Activated CD4-positive, alpha-beta memory T cell treated with anti-CD3 and anti-CD28 coated beads for 36 hours (primary cell): ENCODE measurements around the gene GMDS. TPM values are rescaled to one million over a fixed set of nuclear protein-coding genes. Genes with fewer than 3 reads are reported as not detected.

Experiments used
- CTCF ChIA-PET: fragments of 350-600 bp; sonication (Branson Sonifier 250); formaldehyde crosslinking; loops from one replicate; lab custom pipeline; 2021; ENCODE audit warnings: antibody characterized with exemption, inconsistent platforms; lab: Charles Lee
- POLR2A ChIA-PET: fragments of 350-600 bp; sonication (Branson Sonifier 250); formaldehyde crosslinking; loops from one replicate; lab custom pipeline; 2021; ENCODE audit warnings: antibody characterized with exemption; lab: Charles Lee
- DNase-seq: peaks from one replicate; pipeline ENCODE4 v3.0.0-alpha.2; 2020
- H3K27ac Mint-ChIP-seq: one replicate; pipeline ENCODE4 v1.8.0; 2021; ENCODE audit warnings: mixed read lengths
- H3K27me3 Mint-ChIP-seq: one replicate; pipeline ENCODE4 v1.8.0; 2021; ENCODE audit warnings: mixed read lengths
- H3K36me3 Mint-ChIP-seq: one replicate; pipeline ENCODE4 v1.8.0; 2021; ENCODE audit warnings: mixed read lengths
- H3K4me1 Mint-ChIP-seq: one replicate; pipeline ENCODE4 v1.8.0; 2021; ENCODE audit warnings: low read depth, mixed read lengths
- H3K4me3 Mint-ChIP-seq: one replicate; pipeline ENCODE4 v1.8.0; 2021; ENCODE audit warnings: mild to moderate bottlenecking, mixed read lengths
- H3K9me3 Mint-ChIP-seq: one replicate; pipeline ENCODE4 v1.8.0; 2021; ENCODE audit warnings: mixed read lengths
- intact Hi-C: fragments of 100-400 bp; cut with micrococcal nuclease; formaldehyde crosslinking; loops from one replicate; pipeline ENCODE4 v1.15.1; 2023
- total RNA-seq, 2 experiments: library from RNA; stranded (reverse); gene quantifications; one replicate each; pipeline ENCODE4 v1.2.3, GENCODE V29; 2021

Gene GMDS
- total RNA-seq, 2 experiments from 2014 or later: 34.7 to 36.4 TPM

GRCh38 chr6:1619098-1619672 is 626.2 kb downstream of the GMDS start:
- ChIA-PET POLR2A (no interaction called here), CTCF (interaction anchor here (0.9 kb wide), 1 partner anchor 8 kb away, joined by 3 read pairs; no protein-coding TSS in a partner anchor)
- H3K9me3 Mint-ChIP-seq: no peaks in the 10 kb centered on the region
- no peak overlapping the region for H3K4me3 Mint-ChIP-seq
- H3K27me3 Mint-ChIP-seq: peaks cover 56% of the 10 kb centered on the region
- H3K27ac Mint-ChIP-seq: no peak overlapping the region
- no peak for DNase-seq
- intact Hi-C loops: no loop called here
- H3K4me1 Mint-ChIP-seq: peaks cover 3% of the 10 kb centered on the region
- peaks cover 15% of the 10 kb centered on the region for H3K36me3 Mint-ChIP-seq

GRCh38 chr6:1618311-1619097 is 626.9 kb downstream of the GMDS start:
- Mint-ChIP-seq H3K4me3 (no peak overlapping the region), H3K4me1 (peaks cover 3% of the 10 kb centered on the region), H3K9me3 (no peaks in the 10 kb centered on the region), H3K27me3 (peaks cover 56% of the 10 kb centered on the region), H3K36me3 (peaks cover 13% of the 10 kb centered on the region), H3K27ac (no peak overlapping the region)
- ChIA-PET CTCF (no interaction called here), POLR2A (no interaction called here)
- no peak for DNase-seq
- intact Hi-C loops: no loop called here

GRCh38 chr6:1617466-1618310 is 627.7 kb downstream of the GMDS start:
- Mint-ChIP-seq H3K9me3 (no peaks in the 10 kb centered on the region), H3K4me1 (peaks cover 5% of the 10 kb centered on the region), H3K27me3 (peaks cover 56% of the 10 kb centered on the region), H3K4me3 (no peak overlapping the region), H3K27ac (no peak overlapping the region), H3K36me3 (peaks cover 8% of the 10 kb centered on the region)
- intact Hi-C loops: no loop called here
- ChIA-PET CTCF (interaction anchor here (0.6 to 2.3 kb wide), 4 partner anchors 19 to 908 kb away, joined by 3 to 7 read pairs (median 4); no protein-coding TSS in a partner anchor), POLR2A (no interaction called here)
- no peak for DNase-seq

GRCh38 chr6:1616701-1617463 is 628.5 kb downstream of the GMDS start:
- ChIA-PET CTCF (interaction anchor here (0.6 to 2.3 kb wide), 4 partner anchors 19 to 908 kb away, joined by 3 to 7 read pairs (median 3); no protein-coding TSS in a partner anchor), POLR2A (no interaction called here)
- Mint-ChIP-seq H3K4me1 (peaks cover 11% of the 10 kb centered on the region), H3K27ac (no peak overlapping the region), H3K36me3 (peaks cover 8% of the 10 kb centered on the region), H3K9me3 (no peaks in the 10 kb centered on the region), H3K27me3 (peaks cover 59% of the 10 kb centered on the region), H3K4me3 (no peak overlapping the region)
- no peak for DNase-seq
- intact Hi-C loops: no loop called here

- intact Hi-C loops: no loop called here
- no peak overlapping the region for H3K27ac Mint-ChIP-seq
- ChIA-PET CTCF (interaction anchor here (0.7 to 2.3 kb wide), 6 partner anchors 10 to 1018 kb away, joined by 3 to 10 read pairs (median 6); no protein-coding TSS in a partner anchor), POLR2A (no interaction called here)
- H3K9me3 Mint-ChIP-seq: no peaks in the 10 kb centered on the region
- H3K27me3 Mint-ChIP-seq: peaks cover 58% of the 10 kb centered on the region
- H3K4me3 Mint-ChIP-seq: no peak overlapping the region
- H3K4me1 Mint-ChIP-seq: peaks cover 13% of the 10 kb centered on the region
- DNase-seq: no peak
- H3K36me3 Mint-ChIP-seq: peaks cover 6% of the 10 kb centered on the region
Observed at GRCh38 chr6:1615853-1616420, 629.5 kb downstream of the GMDS start.

- H3K4me3 Mint-ChIP-seq: no peak overlapping the region
- intact Hi-C loops: no loop called here
- peaks cover 6% of the 10 kb centered on the region for H3K36me3 Mint-ChIP-seq
- no peak for DNase-seq
- H3K4me1 Mint-ChIP-seq: peaks cover 16% of the 10 kb centered on the region
- H3K27ac Mint-ChIP-seq: no peak overlapping the region
- H3K9me3 Mint-ChIP-seq: no peaks in the 10 kb centered on the region
- CTCF ChIA-PET: interaction anchor here (0.7 to 2.3 kb wide), 6 partner anchors 9 to 1019 kb away, joined by 3 to 10 read pairs (median 6); no protein-coding TSS in a partner anchor
- peaks cover 59% of the 10 kb centered on the region for H3K27me3 Mint-ChIP-seq
- POLR2A ChIA-PET: interaction anchor here (0.6 kb wide), 1 partner anchor 12 kb away, joined by 3 read pairs; no protein-coding TSS in a partner anchor
Observed at GRCh38 chr6:1615151-1615852, 630.1 kb downstream of the GMDS start.

- H3K36me3 Mint-ChIP-seq: peaks cover 6% of the 10 kb centered on the region
- H3K4me3 Mint-ChIP-seq: no peak overlapping the region
- intact Hi-C loops: no loop called here
Observed at GRCh38 chr6:1614448-1615150, 630.8 kb downstream of the GMDS start.

GRCh38 chr6:1613688-1614447 is 631.5 kb downstream of the GMDS start:
- H3K27me3 Mint-ChIP-seq: peaks cover 60% of the 10 kb centered on the region
- peaks cover 6% of the 10 kb centered on the region for H3K36me3 Mint-ChIP-seq
- ChIA-PET CTCF (interaction anchor here (1.0 to 2.1 kb wide), 4 partner anchors 8 to 490 kb away, joined by 3 to 10 read pairs (median 6); no protein-coding TSS in a partner anchor), POLR2A (no interaction called here)
- no peaks in the 10 kb centered on the region for H3K9me3 Mint-ChIP-seq
- H3K27ac Mint-ChIP-seq: no peak overlapping the region
- intact Hi-C loops: no loop called here
- DNase-seq: no peak
- H3K4me1 Mint-ChIP-seq: peaks cover 16% of the 10 kb centered on the region
- H3K4me3 Mint-ChIP-seq: no peak overlapping the region

More at GRCh38 chr6:1614448-1615150, 630.8 kb downstream of the GMDS start:
- POLR2A ChIA-PET: interaction anchor here (0.6 kb wide), 1 partner anchor 12 kb away, joined by 3 read pairs; no protein-coding TSS in a partner anchor
- CTCF ChIA-PET: interaction anchor here (1.0 to 2.1 kb wide), 4 partner anchors 9 to 490 kb away, joined by 3 to 10 read pairs (median 6); no protein-coding TSS in a partner anchor
- Mint-ChIP-seq H3K9me3 (no peaks in the 10 kb centered on the region), H3K4me1 (peaks cover 16% of the 10 kb centered on the region), H3K27ac (no peak overlapping the region), H3K27me3 (peaks cover 57% of the 10 kb centered on the region)
- DNase-seq: no peak

GRCh38 chr6:1613346-1613687 is 632.1 kb downstream of the GMDS start:
- no peaks in the 10 kb centered on the region for H3K9me3 Mint-ChIP-seq
- ChIA-PET POLR2A (no interaction called here), CTCF (interaction anchor here (2.0 kb wide), 1 partner anchor 1022 kb away, joined by 9 read pairs; no protein-coding TSS in a partner anchor)
- H3K27ac Mint-ChIP-seq: no peak overlapping the region
- intact Hi-C loops: no loop called here
- no peak for DNase-seq
- H3K4me3 Mint-ChIP-seq: no peak overlapping the region
- peaks cover 60% of the 10 kb centered on the region for H3K27me3 Mint-ChIP-seq
- H3K36me3 Mint-ChIP-seq: peaks cover 6% of the 10 kb centered on the region
- peaks cover 21% of the 10 kb centered on the region for H3K4me1 Mint-ChIP-seq
